Measurements from ENCODE around the gene KYNU. TPM values are rescaled to one million over a fixed set of nuclear protein-coding genes. Genes with fewer than 3 reads are reported as not detected.
A peak's percentile ranks its signal among the peaks of the same experiment; 100 is the strongest.
"Not testable (repeated sequence)": the region's sequence is repeated elsewhere in the genome, so short reads cannot be mapped to it uniquely, and the experiment has no call there.

KYNU gene
- total RNA-seq, 2 experiments from 2014 or later, result 0.14 to 1.0 TPM

- POLR2A ChIA-PET, result no interaction called here
- peaks cover 12% of the 10 kb centered on the region for H3K27me3 Mint-ChIP-seq
- H3K9me3 Mint-ChIP-seq, result peaks cover 10% of the 10 kb centered on the region
- peaks cover 3% of the 10 kb centered on the region for H3K36me3 Mint-ChIP-seq
- no peak overlapping the region for H3K4me3 Mint-ChIP-seq
- H3K27ac Mint-ChIP-seq, result no peak overlapping the region
- no peak for ATAC-seq (ENCODE audit: low read depth)
- no peak for DNase-seq
- no peaks in the 10 kb centered on the region for H3K4me1 Mint-ChIP-seq
Measured at GRCh38 chr2:143068509-143068908, 191.0 kb downstream of the KYNU start.

DNA sequence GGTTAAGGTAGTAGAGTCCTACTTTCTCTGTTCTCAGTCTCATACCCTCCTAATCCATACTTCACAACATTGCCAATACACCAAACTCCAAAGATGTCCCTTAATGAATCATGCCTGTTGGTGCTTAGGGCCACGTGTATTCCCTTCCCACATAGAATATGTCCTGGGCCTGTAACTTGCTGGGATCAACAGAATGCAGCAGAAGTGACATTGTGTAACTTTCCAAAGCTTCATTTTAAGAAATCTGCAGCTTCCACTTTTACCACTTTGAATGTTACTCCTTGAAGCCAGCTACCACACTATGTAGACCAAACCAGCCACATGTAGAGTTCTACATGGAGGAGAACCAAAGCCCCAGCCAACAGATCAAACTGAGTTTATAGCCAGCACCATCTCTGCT, 193.2 kb downstream of the KYNU start:
- POLR2A ChIA-PET, result no interaction called here
- no peak for DNase-seq
- H3K27ac Mint-ChIP-seq, result no peak overlapping the region
- H3K4me1 Mint-ChIP-seq, result no peaks in the 10 kb centered on the region
- H3K9me3 Mint-ChIP-seq, result peaks cover 6% of the 10 kb centered on the region
- peaks cover 3% of the 10 kb centered on the region for H3K27me3 Mint-ChIP-seq
- H3K36me3 Mint-ChIP-seq, result peaks cover 3% of the 10 kb centered on the region
- H3K4me3 Mint-ChIP-seq, result no peak overlapping the region
- no peak for ATAC-seq (ENCODE audit: low read depth)

DNA sequence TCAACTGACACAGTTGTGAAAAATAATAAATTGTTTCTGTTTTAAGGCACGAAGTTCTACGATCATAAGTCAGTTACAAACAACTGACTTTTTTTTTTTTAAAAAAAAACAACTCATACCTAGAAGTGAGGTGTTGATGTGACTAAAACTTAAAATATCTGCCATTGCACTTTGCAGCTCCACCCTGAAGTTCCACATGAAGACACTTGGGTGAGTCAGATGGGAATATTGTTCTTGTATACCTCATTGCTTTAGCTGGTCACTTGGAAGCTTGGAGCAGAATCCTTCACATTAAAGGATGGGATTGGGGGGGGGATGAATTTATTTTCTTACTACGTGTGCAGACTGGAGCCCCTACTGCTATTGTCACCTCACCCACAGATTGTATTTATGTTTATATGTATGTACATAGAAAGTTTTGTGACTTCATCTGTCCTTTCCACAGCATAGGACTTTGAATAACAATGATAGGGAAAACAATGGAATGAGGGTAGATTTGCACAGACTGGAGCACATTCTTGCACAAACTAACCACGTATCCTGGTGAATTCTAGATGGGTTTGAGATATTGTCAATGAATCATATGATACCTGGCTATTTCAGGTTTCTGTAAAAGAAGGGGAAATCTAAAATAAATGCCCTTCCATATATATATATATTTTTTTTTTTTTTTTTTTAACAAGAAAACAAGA, 193.9 kb downstream of the KYNU start:
- Mint-ChIP-seq H3K4me1 (no peaks in the 10 kb centered on the region), H3K4me3 (no peak overlapping the region), H3K36me3 (no peaks in the 10 kb centered on the region), H3K27me3 (peaks cover 3% of the 10 kb centered on the region), H3K9me3 (peaks cover 2% of the 10 kb centered on the region), H3K27ac (no peak overlapping the region)
- DNase-seq (no peak), ATAC-seq (ENCODE audit: low read depth) (no peak)
- POLR2A ChIA-PET, result no interaction called here

DNA sequence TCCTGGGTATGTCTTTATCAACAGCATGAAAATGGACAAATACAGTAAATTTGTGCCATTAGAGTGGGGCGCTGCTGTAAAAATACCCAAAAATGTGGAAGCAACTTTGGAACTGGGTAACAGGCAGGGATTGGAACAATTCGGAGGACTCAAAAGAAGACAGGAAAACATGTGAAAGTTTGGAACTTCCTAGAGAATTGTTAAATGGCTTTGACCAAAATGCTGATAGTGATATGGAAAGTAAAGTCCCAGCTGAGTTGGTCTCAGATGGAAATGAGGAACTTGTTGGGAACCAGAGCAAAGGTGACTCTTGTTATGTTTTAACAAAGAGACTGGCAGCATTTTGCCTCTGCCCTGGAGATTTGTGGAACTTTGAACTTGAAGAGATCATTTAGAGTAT, 197.4 kb downstream of the KYNU start:
- H3K36me3 Mint-ChIP-seq; H3K9me3 Mint-ChIP-seq; POLR2A ChIA-PET; H3K4me3 Mint-ChIP-seq; DNase-seq; H3K4me1 Mint-ChIP-seq; ATAC-seq (ENCODE audit: low read depth); H3K27me3 Mint-ChIP-seq; H3K27ac Mint-ChIP-seq: not testable (repeated sequence)

DNA sequence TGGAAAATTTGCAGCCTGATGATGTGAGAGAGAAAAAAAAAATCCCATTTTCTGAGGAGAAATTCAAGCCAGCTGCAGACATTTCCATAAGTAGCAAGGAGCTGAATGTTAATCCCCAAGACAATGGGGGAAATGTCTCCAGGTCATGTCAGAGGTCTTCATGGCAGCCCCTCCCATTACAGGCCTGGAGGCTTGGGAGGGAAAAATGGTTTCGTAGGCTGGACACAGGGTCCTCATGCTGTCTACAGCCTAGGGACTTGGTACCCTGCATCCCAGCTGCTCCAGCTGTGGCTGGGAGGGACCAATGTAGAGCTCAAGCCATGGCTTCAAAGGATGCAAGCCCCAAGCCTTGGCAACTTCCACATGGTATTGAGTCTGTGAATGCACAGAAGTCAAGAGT, 198.2 kb downstream of the KYNU start:
- no peak for DNase-seq
- ATAC-seq (ENCODE audit: low read depth), result no peak
- Mint-ChIP-seq H3K36me3 (no peaks in the 10 kb centered on the region), H3K4me3 (no peak overlapping the region), H3K9me3 (peaks cover 2% of the 10 kb centered on the region), H3K4me1 (no peaks in the 10 kb centered on the region), H3K27me3 (no peaks in the 10 kb centered on the region), H3K27ac (no peak overlapping the region)
- POLR2A ChIA-PET, result no interaction called here

DNA sequence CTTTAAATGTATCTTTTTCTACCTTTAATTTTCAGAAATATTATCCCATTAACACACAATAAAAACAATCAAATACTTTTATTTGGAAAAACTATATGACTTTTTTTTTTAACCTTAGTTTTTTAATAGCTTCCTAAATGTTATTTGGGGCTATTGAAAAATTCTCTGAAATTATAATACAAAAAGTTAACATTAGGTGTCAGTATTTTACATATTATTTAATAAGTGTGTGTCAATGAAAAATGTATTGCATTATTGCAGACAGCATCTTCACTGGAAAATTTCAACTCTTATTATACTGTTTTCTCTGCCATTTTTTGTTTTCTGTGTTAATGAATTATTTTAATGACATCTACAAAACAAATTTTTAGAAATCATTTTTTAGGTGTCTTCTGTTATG, 200.6 kb downstream of the KYNU start:
- DNase-seq, result no peak
- POLR2A ChIA-PET, result no interaction called here
- Mint-ChIP-seq H3K27me3 (no peaks in the 10 kb centered on the region), H3K27ac (no peak overlapping the region), H3K9me3 (peaks cover 2% of the 10 kb centered on the region), H3K4me3 (no peak overlapping the region), H3K4me1 (no peaks in the 10 kb centered on the region), H3K36me3 (no peaks in the 10 kb centered on the region)
- ATAC-seq (ENCODE audit: low read depth), result no peak

DNA sequence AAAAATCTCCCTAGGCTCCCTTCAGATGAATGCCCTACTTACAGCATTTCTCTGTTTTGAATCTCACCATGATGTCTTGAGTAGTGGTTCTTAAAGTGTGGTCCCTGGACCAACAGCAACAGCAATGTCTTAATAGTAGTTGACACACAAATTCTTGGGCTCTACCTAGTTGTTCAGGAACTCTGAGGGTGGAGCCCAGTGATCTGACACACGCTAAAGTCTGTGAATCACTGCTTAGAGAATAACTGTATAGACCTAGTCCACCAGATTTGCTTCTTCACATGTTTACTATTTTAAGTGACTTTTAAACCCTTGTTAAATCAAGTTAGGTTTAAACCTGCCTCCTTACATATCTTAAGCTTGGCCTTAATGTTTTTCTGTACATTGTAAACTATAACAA, 204.2 kb downstream of the KYNU start:
- no peak for ATAC-seq (ENCODE audit: low read depth)
- no peak overlapping the region for H3K4me3 Mint-ChIP-seq
- no peak for DNase-seq
- H3K27me3 Mint-ChIP-seq, result no peaks in the 10 kb centered on the region
- no peaks in the 10 kb centered on the region for H3K36me3 Mint-ChIP-seq
- no peak overlapping the region for H3K27ac Mint-ChIP-seq
- H3K4me1 Mint-ChIP-seq, result peaks cover 16% of the 10 kb centered on the region
- no peaks in the 10 kb centered on the region for H3K9me3 Mint-ChIP-seq
- POLR2A ChIA-PET, result no interaction called here

- H3K4me3 Mint-ChIP-seq, result peak overlapping the region; percentile 51
- DNase-seq, result no peak
- peak; percentile 72 for ATAC-seq (ENCODE audit: low read depth)
- H3K27ac Mint-ChIP-seq, result no peak overlapping the region
- no peaks in the 10 kb centered on the region for H3K36me3 Mint-ChIP-seq
- POLR2A ChIA-PET, result interaction anchor here (0.7 kb wide), 1 partner anchor 215 kb away, joined by 6 read pairs; no protein-coding TSS in a partner anchor
- H3K4me1 Mint-ChIP-seq, result peaks cover 16% of the 10 kb centered on the region
- H3K9me3 Mint-ChIP-seq, result no peaks in the 10 kb centered on the region
- H3K27me3 Mint-ChIP-seq, result no peaks in the 10 kb centered on the region
Measured at GRCh38 chr2:143083636-143084035, 206.2 kb downstream of the KYNU start.

DNA sequence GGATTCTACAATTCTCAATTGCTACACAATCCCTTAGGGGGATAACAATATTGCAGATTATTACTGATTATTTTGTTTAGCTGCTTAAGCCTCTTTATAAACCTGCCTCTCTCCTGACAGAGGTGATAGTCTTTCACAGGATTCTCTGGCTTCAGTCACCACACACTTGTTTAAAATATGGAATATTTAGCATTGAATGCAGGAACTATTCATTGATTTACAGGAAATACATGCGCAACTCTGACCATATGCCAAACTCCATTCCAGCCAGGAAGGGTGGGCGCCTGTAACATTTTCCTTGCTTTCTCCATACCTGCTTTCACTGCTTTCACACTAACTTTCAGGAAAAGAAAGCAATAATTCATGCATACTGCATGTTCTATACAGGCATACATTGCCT, 207.0 kb downstream of the KYNU start:
- DNase-seq, result no peak
- H3K27me3 Mint-ChIP-seq, result no peaks in the 10 kb centered on the region
- H3K4me1 Mint-ChIP-seq, result peaks cover 16% of the 10 kb centered on the region
- no peaks in the 10 kb centered on the region for H3K9me3 Mint-ChIP-seq
- POLR2A ChIA-PET, result no interaction called here
- H3K36me3 Mint-ChIP-seq, result no peaks in the 10 kb centered on the region
- no peak overlapping the region for H3K4me3 Mint-ChIP-seq
- no peak for ATAC-seq (ENCODE audit: low read depth)
- no peak overlapping the region for H3K27ac Mint-ChIP-seq

- H3K4me3 Mint-ChIP-seq, result no peak overlapping the region
- DNase-seq, result no peak
- no peaks in the 10 kb centered on the region for H3K36me3 Mint-ChIP-seq
- H3K9me3 Mint-ChIP-seq, result no peaks in the 10 kb centered on the region
- no peak for ATAC-seq (ENCODE audit: low read depth)
- H3K4me1 Mint-ChIP-seq, result peaks cover 16% of the 10 kb centered on the region
- POLR2A ChIA-PET, result no interaction called here
- H3K27me3 Mint-ChIP-seq, result no peaks in the 10 kb centered on the region
- no peak overlapping the region for H3K27ac Mint-ChIP-seq
Measured at GRCh38 chr2:143085125-143085784, 207.8 kb downstream of the KYNU start.

DNA sequence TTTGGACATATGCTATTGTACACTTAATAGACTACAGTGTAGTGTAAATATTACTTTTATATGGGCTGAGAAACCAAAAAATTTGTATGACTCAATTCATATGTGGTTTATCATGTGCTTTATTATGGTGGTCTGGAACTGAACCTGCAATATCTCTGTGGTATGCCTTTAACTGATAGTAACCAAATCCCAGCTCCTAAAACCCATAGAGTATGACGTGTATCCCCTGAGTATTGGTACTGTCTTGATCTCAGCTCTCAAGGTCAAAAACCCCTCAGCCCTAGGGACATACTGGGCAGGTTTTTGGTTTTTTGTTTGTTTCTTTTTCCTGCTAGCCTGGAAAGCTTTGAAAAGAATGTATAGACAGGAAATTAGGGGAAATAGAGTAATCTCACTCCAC, 209.6 kb downstream of the KYNU start:
- no peak overlapping the region for H3K4me3 Mint-ChIP-seq
- H3K4me1 Mint-ChIP-seq, result peaks cover 16% of the 10 kb centered on the region
- H3K27me3 Mint-ChIP-seq, result no peaks in the 10 kb centered on the region
- DNase-seq, result no peak
- ATAC-seq (ENCODE audit: low read depth), result no peak
- POLR2A ChIA-PET, result interaction anchor here (0.5 kb wide), 1 partner anchor 16 kb away, joined by 7 read pairs; no protein-coding TSS in a partner anchor
- H3K27ac Mint-ChIP-seq, result no peak overlapping the region
- no peaks in the 10 kb centered on the region for H3K36me3 Mint-ChIP-seq
- H3K9me3 Mint-ChIP-seq, result no peaks in the 10 kb centered on the region

- ATAC-seq (ENCODE audit: low read depth), result no peak
- H3K27me3 Mint-ChIP-seq, result no peaks in the 10 kb centered on the region
- POLR2A ChIA-PET, result no interaction called here
Measured at GRCh38 chr2:143088388-143088787, 210.9 kb downstream of the KYNU start.

DNA sequence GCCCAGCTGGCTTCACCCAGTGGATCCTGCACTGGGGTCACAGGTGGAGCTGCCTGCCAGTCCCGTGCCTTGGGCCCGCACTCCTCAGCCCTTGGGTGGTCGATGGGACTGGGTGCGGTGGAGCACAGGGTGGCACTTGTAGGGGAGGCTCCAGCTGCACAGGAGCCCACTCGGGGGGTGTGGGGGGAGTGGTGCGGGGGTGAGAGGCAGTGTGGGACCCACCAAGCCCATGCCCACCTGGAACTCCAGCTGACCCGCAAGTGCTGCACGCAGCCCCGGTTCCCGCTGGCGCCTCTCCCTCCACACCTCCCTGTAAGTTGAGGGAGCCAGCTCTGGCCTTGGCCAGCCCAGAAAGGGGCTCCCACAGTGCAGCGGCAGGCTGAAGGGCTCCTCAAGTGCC, 212.1 kb downstream of the KYNU start:
- H3K27ac Mint-ChIP-seq; H3K4me1 Mint-ChIP-seq; ATAC-seq (ENCODE audit: low read depth); H3K36me3 Mint-ChIP-seq; DNase-seq; POLR2A ChIA-PET; H3K27me3 Mint-ChIP-seq; H3K9me3 Mint-ChIP-seq; H3K4me3 Mint-ChIP-seq: not testable (repeated sequence)

More at GRCh38 chr2:143088388-143088787, 210.9 kb downstream of the KYNU start:
- Mint-ChIP-seq H3K27ac (no peak overlapping the region), H3K9me3 (no peaks in the 10 kb centered on the region), H3K4me1 (peaks cover 16% of the 10 kb centered on the region), H3K36me3 (no peaks in the 10 kb centered on the region), H3K4me3 (no peak overlapping the region)
- no peak for DNase-seq
